Fibroblast of skin of left biceps (primary cell): ENCODE data around the gene ASPHD2.
A peak's percentile ranks its signal among the peaks of the same experiment; 100 is the strongest.
"Not testable (repeated sequence)": the region's sequence is repeated elsewhere in the genome, so short reads cannot be mapped to it uniquely, and the experiment has no call there.

Experiments
- DNase-seq, 2 experiments: peaks; one replicate each; pipeline ENCODE4 v3.0.0-alpha.2; 2013; ENCODE audit warnings: low read depth in 2 of 2

The ASPHD2 gene

DNA sequence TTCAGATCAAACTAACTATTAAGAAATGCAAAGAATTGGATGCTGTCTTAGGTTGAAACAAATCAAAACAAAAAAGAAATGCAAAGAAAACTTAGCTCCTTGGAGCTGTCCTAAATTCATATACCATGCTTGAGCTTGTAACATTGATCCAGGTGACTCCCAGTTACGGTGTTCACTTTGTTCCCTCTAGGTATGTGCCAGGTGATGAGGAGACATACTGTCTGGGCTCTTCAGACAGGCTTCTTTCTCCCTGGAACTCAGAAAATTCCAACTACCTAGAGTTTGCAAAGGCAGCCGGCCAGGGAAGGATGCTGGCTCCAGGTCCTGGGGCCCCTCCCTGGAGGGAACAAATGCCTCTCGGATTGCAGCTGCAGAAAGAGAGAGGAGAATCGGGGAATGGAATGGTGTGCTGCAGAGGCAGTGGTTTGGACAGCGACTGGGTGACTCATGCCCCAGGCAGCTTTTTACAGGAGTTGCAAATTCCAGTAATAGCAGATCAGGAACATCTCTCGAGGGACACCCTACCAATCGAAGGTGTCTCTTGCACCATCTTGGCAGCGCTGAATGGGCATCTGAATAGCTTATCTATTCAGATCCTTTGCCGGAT lies 12.3 kb upstream of the ASPHD2 start:
- peak; percentile 77 to 79 for DNase-seq

GRCh38 chr22:26417406-26417805 lies 11.7 kb upstream of the ASPHD2 start:
- no peak for DNase-seq

- no peak for DNase-seq
Observed at GRCh38 chr22:26418620-26419019, 10.4 kb upstream of the ASPHD2 start.

DNA sequence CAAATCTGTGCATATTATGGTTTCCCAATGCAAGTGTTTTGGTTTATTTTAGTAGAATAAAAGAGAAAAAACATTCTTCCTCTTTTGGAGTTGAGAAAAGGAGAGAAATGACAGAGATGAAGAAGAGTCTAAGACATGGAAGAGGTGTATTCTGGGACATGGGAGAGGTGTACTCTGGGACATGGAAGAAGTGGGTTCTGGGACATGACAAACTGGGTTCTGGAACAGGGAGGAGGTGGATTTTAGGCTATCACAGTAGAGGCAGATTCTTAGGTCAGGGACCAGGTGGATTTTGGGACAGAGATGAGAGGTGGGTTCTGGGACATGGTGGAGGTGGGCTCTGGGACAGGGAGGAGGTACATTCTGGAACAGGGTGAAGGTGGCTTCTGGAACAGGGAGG lies 2.1 kb upstream of the ASPHD2 start:
- no peak for DNase-seq

DNA sequence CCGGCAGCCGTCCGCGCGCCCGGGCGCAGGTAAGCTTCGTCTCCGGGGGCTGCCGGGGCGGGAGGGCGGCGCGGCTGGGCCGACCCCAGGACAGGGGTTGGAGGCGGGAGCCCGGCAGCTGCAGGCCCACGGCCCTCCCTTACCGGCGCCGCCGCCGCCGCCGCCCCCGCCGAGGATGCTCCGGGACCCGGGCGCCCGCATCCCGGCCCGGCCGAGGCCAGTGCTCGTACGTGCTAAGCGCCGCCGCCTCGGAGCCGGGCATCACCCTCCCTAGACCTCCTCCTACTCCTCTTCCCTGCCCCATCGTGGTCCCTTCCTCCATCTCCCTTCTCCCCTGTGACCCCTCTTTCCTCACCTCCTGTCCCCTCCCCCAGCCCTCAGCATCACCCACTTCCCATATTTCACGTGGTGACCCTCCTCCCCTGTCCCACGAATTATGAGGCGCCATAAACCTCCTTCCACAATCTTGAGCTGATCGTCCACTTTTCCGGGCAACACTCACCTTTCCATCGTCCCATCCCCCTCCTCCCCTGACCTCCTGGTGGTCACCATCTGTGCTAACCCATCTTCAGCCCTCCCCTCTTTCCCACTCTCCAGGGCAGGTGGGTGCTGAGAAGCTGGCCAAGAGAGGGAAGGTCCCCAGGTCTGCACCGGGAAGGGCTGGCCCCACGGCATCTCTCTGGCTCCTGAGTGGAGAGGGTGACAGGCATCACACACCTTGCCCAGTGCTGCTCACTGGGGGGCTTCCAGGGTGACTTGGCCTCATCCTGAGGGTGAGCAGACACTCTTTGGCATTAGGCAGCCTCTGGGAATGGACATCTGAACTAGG lies 612 bp downstream of the ASPHD2 start:
- DNase-seq, result no peak

DNA sequence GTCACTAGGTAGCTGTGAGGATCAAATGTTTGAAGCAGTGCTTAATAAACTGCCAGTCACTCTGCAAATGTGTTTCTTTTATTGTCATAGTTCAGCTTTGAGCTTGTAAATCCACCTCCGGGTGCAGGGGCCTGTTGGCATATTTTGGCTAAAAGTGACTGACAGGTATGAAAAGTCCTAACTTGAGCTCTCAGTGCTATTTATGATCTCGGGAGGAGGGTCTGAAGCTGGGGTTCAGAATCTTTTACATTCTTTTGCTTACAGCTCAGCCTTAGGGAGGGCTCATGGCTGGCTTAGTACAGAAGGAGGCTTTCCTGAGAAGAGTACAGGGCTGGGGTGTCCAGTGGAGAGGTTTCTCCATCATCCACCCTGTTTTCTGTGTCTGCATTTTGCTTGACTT lies 1.5 kb downstream of the ASPHD2 start:
- DNase-seq, result no peak

DNA sequence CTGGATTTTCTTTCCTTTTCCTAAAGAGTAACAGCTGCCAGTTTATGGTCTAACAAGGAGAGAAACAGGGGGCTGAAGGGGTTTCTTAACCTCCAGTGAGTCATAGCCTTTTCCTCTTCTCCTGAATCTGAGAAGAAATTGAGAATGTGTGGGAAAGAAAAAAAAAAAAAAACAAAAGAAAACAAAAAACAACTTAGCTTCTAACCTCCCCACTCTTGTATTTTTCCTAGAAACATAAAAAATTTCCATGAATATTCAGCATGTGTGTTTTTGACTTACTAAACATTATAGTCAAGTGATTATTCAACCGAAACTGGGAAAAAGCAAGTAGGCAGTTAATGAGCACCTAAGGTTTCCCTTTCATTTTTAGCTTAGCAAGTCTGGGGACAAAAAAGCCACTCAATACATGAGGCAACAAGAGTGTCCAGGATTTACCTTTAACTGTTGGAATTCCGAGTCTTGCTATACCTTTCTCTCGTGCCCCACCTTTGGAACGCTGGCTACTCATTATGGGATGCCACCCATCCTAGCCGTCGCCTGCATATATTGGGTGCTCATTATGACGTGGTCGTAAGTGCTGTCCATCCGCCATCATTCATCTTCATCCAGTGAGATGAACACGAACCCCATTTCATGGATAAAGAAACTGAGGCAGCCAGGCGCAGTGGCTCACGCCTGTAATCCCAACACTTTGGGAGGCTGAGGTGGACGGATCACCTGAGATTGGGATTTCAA lies 2.4 kb downstream of the ASPHD2 start:
- peak in 1 of 2 experiments; percentile 10 for DNase-seq

DNA sequence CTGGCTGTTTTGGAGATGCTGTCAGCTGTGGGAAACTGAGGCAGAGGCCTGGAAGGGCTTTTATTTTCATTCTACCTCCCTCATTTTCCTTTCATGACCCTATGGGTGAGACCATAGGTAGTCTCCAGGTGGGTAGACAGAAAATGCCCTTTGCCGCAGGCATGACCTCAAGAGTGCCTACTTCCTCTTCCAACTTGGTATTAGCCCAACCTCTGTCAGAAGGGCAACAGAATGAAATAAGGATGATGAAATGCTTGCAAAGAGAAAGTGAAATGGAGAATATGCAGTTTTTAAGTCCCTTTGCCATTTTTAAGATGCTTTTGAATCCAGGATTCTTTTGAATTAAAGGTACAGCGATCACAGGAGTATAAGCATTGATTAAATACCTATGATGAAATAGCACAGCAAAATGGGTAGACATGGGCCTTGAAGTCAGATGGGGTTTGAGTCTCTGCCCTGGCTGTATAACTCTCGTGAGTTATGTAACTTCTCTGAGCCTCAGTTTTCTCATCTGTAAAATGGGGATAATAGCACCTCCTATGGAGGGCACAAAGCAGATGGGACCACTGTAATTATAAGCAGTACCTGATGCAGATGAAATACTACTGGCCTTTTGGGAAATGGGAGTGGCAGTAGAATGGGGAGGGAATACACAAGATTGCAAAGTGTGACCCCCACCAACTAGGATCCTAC lies 3.7 kb downstream of the ASPHD2 start:
- DNase-seq, result no peak

- DNase-seq, result no peak
Observed at GRCh38 chr22:26433805-26434204, 4.7 kb downstream of the ASPHD2 start.

DNA sequence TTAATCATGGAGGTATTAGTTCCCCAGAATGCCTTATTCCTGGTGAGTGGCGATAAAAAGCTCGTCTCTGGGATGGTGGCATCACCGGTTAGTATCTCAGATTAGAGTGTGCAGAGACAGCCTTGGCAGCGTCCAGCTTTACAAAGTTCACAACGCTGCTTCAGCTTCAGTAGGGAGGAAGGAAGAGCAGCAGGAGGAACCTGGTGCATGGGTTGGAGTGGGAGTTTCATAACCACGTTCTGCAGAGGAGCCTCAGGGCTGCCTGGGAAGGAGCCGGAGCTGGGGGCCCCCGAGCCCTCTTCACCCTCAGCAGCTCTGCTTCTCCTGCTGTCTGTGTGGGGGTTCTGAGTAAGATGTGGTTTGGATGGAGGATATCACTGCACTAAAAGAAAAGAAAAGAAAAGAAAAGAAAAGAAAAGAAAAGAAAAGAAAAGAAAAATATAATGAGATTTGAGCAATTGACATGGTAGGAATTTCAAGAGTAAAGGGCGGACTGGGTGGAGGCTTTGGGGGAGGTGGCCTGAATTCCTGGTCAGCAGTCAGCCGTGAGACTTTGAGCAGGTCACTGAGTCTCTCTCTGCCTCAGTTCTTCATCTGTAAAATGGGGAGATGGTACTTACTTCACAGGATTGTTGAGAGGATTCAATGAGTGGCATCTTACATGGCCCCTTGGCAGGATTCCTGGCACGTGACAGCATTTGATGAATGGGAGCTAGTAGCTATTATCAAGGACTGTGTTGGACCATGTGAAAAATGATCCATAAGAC lies 6.5 kb downstream of the ASPHD2 start:
- DNase-seq, result no peak

DNA sequence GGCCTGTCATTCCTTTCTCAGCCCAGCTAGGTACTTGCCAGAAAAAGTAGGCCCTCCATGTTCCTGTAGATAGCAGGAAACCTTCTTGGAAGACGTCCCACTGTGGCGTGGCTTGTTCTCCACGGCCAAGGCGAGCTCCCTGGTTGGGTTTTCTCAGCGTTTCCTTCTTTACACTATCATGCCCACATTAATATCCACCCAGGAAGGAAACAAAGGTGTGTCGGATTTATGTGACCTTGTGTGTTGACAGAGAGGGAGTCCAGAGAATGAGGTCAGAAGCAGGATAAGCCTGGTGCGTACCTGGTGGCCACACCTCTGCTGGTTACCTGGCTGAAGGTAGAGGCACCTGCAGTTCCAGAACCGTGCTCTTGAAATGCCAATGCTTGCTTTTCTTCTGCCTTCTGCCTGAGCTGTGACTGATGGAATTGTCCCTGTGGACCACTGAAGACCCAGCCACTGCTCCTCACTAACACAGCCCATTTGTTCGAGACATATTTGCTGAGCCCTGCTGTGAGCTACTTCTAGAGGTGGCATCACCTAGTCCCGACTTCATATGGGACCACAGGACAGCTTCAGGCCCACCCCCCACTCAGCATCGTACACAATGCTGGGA lies 7.9 kb downstream of the ASPHD2 start:
- no peak for DNase-seq

DNA sequence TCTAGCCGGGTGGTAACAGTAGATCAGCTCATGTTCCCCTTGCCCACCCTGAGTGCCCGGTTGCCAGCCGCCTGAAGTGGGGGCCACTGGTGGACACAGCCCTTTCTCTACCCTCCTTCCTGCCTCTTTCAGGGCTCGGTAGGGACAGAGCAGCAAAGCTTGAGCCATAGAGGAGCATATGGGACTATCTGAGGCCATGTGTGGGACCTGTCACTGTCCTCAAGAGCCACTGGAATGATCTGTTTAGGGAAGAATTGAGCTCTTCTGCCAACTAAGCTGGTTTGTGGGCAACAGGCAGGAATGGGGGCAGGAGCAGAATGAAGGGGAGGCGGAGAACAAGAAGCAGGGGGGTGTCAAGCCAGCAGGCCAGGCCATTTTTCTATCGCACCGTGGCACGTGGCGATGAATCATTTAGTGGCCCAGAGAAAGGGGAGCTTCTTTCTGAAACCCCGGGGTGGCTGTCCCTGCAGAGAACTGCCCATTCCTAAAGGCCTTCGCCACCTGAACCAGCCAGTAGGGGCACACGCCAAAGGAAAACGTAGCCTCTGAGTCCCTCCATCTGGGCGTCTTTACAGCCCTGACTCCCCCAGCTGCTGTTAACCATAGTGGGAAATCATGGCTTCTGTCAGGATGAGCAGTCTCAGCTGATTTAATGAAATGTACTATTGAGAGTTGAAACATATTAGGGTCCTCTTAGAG lies 8.8 kb downstream of the ASPHD2 start:
- DNase-seq, result no peak

DNA sequence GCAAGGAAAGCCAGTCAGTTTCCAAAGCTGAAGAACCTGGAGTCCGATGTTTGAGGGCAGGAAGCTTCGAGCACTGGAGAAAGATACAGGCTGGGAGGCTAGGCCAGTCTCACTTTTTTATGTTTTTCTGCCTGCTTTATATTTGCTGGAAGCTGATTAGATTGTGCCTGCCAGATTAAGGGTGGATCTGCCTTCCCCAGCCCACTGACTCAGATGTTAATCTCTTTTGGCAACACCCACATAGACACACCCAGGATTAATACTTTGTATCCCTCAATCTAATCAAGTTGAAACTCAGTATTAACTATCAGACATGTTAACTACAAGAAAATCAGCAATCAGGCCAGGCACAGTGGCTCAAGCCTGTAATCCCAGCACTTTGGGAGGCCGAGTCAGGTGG lies 9.7 kb downstream of the ASPHD2 start:
- not testable (repeated sequence) for DNase-seq

- DNase-seq, result no peak
Observed at GRCh38 chr22:26439559-26439958, 10.5 kb downstream of the ASPHD2 start.

- DNase-seq, result no peak
Observed at GRCh38 chr22:26442086-26442756, 13.2 kb downstream of the ASPHD2 start.

DNA sequence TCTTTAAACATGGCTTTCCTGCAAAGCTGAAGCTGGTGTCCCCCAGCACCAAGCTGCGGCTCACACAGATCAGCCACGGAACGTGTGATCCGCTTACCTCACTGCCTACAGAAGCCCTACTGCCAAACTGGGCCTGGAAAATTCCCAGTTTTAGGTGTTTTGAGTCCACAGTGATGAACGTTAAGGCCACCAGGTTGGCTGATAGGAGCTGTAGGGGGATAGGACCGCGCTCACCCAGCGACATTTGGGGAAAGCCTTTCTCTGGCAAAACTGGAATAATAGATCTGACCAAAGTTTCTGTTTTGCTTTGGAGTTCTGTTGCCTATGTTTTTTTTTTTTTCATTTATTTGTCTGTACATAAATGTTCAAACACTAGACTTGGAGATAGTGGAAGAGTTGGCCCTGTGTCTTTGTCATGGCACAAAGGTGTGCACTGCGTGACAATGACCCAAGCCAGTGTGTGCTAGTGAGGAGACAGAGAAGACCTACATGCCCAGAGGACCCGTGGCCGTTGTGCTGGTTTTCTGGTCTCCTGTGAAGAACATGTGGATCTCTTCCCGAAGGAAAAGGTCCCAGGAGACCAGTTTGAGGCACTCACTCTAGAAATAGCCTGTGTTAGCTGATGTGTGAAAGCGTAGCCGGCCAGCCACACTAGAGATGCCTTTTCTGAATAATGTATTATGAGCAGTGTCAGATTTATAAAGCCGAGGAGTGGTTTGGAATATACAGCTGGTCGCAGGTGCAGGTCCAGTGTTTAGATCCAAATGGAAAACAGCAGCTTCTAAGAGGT lies 15.0 kb downstream of the ASPHD2 start:
- no peak for DNase-seq

DNA sequence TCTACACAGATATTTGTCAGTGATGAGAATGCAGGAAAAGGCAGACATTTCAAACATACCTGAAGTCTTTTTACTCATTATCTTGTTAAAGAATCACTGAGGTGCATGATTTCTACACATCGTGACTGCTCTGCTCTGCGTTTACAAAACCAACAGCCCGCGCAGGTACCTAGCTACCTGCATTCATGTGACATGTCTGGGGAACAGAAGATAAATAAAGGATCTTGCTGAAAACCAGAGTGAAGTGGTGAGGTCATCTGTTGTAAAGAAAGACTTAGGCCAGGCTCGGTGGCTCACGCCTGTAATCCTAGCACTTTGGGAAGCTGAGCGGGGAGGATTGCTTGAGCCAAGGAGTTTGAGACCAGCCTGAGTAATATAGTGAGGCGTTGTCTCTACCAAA lies 15.7 kb downstream of the ASPHD2 start:
- no peak for DNase-seq

DNA sequence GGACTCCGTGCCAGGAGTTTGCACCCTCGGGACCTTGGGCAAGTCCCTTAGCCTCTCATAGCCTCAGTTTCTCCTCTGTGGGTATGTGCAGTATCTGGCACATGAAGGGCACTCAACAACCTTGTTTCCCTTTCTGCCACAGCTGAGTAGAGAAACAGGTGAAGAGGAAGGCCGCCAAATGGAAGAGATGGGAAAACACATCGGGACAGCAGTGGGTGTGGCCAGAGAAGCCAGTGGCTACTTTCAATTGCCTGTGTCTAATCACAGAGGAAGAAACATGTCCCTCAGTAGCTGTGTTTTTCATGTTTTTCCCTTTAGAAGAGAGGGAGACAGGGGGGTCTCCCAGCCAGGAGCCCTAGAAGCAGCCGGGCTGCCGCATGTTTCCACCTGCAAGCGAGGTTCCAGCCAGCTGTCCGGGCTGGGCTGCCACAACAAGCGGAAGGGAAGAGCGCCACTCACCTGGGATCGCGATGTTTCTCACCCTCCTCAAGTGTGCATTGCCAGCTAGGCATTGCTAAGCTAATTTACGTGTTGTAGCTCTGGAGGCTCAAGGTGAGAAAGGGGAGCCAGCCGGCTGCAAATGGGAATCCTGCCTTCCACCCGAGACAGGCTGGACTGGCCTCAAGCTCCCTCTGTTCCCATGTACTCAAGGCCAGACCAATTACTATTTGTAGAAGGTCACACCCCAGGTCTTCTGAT lies 16.7 kb downstream of the ASPHD2 start:
- DNase-seq, result no peak
